ENCODE data around the gene ZNF638. TPM values are rescaled to one million over a fixed set of nuclear protein-coding genes. Genes with fewer than 3 reads are reported as not detected.

Gene ZNF638
- total and polyA plus RNA-seq, 4 donors = 24.8 to 151 (median 56.1) TPM

- TF ChIP-seq, protein P1, sequence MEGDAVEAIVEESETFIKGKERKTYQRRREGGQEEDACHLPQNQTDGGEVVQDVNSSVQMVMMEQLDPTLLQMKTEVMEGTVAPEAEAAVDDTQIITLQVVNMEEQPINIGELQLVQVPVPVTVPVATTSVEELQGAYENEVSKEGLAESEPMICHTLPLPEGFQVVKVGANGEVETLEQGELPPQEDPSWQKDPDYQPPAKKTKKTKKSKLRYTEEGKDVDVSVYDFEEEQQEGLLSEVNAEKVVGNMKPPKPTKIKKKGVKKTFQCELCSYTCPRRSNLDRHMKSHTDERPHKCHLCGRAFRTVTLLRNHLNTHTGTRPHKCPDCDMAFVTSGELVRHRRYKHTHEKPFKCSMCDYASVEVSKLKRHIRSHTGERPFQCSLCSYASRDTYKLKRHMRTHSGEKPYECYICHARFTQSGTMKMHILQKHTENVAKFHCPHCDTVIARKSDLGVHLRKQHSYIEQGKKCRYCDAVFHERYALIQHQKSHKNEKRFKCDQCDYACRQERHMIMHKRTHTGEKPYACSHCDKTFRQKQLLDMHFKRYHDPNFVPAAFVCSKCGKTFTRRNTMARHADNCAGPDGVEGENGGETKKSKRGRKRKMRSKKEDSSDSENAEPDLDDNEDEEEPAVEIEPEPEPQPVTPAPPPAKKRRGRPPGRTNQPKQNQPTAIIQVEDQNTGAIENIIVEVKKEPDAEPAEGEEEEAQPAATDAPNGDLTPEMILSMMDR (IDR thresholded peaks at IDR 0.05; ENCODE audit: low read depth, low read length, missing input control) = no peak
- TF ChIP-seq FOXA2 (IDR thresholded peaks at IDR 0.05) = no peak
- TF ChIP-seq, protein P2, sequence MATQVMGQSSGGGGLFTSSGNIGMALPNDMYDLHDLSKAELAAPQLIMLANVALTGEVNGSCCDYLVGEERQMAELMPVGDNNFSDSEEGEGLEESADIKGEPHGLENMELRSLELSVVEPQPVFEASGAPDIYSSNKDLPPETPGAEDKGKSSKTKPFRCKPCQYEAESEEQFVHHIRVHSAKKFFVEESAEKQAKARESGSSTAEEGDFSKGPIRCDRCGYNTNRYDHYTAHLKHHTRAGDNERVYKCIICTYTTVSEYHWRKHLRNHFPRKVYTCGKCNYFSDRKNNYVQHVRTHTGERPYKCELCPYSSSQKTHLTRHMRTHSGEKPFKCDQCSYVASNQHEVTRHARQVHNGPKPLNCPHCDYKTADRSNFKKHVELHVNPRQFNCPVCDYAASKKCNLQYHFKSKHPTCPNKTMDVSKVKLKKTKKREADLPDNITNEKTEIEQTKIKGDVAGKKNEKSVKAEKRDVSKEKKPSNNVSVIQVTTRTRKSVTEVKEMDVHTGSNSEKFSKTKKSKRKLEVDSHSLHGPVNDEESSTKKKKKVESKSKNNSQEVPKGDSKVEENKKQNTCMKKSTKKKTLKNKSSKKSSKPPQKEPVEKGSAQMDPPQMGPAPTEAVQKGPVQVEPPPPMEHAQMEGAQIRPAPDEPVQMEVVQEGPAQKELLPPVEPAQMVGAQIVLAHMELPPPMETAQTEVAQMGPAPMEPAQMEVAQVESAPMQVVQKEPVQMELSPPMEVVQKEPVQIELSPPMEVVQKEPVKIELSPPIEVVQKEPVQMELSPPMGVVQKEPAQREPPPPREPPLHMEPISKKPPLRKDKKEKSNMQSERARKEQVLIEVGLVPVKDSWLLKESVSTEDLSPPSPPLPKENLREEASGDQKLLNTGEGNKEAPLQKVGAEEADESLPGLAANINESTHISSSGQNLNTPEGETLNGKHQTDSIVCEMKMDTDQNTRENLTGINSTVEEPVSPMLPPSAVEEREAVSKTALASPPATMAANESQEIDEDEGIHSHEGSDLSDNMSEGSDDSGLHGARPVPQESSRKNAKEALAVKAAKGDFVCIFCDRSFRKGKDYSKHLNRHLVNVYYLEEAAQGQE (IDR thresholded peaks at IDR 0.05) = no peak
- no peak for TF ChIP-seq JUND (IDR thresholded peaks at IDR 0.05)
- no peak for TF ChIP-seq FOXA1 (IDR thresholded peaks at IDR 0.05)
- TF ChIP-seq, protein P3, sequence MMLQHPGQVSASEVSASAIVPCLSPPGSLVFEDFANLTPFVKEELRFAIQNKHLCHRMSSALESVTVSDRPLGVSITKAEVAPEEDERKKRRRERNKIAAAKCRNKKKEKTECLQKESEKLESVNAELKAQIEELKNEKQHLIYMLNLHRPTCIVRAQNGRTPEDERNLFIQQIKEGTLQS (IDR thresholded peaks at IDR 0.05) = no peak
- no peak for TF ChIP-seq EGR1 (IDR thresholded peaks at IDR 0.05; ENCODE audit: low read depth in 2 of 2)
- TF ChIP-seq, protein P4, sequence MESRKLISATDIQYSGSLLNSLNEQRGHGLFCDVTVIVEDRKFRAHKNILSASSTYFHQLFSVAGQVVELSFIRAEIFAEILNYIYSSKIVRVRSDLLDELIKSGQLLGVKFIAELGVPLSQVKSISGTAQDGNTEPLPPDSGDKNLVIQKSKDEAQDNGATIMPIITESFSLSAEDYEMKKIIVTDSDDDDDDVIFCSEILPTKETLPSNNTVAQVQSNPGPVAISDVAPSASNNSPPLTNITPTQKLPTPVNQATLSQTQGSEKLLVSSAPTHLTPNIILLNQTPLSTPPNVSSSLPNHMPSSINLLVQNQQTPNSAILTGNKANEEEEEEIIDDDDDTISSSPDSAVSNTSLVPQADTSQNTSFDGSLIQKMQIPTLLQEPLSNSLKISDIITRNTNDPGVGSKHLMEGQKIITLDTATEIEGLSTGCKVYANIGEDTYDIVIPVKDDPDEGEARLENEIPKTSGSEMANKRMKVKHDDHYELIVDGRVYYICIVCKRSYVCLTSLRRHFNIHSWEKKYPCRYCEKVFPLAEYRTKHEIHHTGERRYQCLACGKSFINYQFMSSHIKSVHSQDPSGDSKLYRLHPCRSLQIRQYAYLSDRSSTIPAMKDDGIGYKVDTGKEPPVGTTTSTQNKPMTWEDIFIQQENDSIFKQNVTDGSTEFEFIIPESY (IDR thresholded peaks at IDR 0.05) = no peak
- TF ChIP-seq NR2F2 (IDR thresholded peaks at IDR 0.05) = no peak
- no peak for TF ChIP-seq YY1 (IDR thresholded peaks at IDR 0.05)
- no peak for TF ChIP-seq RXRA (IDR thresholded peaks at IDR 0.05)
- TF ChIP-seq TAF1 (conservative IDR thresholded peaks at IDR 0.05) = no peak
- TF ChIP-seq RAD21 (IDR thresholded peaks at IDR 0.05) = no peak
- 61% methylated on average over 3 of the region's 3 CpGs for WGBS
- peaks cover 13 to 40% (median 27%) of the 10 kb centered on the region in 4 donors for H3K4me1 ChIP-seq (ENCODE audit: control insufficient read depth in 4 of 4, insufficient read depth in 4 of 4, low read length in 3 of 4)
- H3K9ac ChIP-seq (ENCODE audit: low read depth in 1 of 2, low read length in 2 of 2) = peak overlapping the region; percentile 96 to 98
- H3K4me3 ChIP-seq (ENCODE audit: low read depth in 1 of 3, low read length in 3 of 3) = peak overlapping the region in 2 of 3 donors; percentile 84 to 100
- H3K27ac ChIP-seq (ENCODE audit: low read depth in 1 of 2, low read length in 2 of 2) = no peak overlapping the region
- no peak for DNase-seq (ENCODE audit: low spot score)
- H3K36me3 ChIP-seq (ENCODE audit: control insufficient read depth in 4 of 4, insufficient read depth in 3 of 4, low read depth in 1 of 4, low read length in 3 of 4) = no peaks in the 10 kb centered on the region
- no peaks in the 10 kb centered on the region for H3K9me3 ChIP-seq (ENCODE audit: control insufficient read depth in 4 of 4, low read length in 3 of 4)
- no peaks in the 10 kb centered on the region for H3K27me3 ChIP-seq (ENCODE audit: control insufficient read depth in 4 of 4, insufficient read depth in 4 of 4, low read length in 3 of 4)
These were observed 2.0 kb downstream of the ZNF638 start for GRCh38 chr2:71333619-71334018.

DNA sequence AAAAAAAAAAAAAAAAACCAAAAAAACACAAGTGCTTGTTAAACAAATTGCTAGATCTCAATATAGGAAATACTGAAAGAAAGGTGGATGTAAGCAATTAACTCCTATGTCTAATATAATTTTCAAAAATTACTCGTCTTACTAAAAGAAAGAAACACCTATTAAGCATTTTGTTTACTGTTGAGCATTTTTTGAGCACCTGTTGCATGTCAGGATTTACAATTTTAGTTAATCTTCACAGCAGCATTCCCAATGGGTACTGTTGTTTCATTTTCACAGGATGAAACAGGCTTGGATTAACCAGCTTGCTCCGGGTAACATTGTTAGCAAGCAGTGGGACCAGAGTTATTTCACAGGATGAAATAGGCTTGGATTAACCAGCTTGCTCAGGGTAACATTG lies 4.8 kb downstream of the ZNF638 start:
- Histone ChIP-seq H3K4me1 (ENCODE audit: control insufficient read depth in 4 of 4, insufficient read depth in 4 of 4, low read length in 3 of 4) (peaks cover 16 to 56% (median 42%) of the 10 kb centered on the region in 4 donors), H3K36me3 (ENCODE audit: control insufficient read depth in 4 of 4, insufficient read depth in 3 of 4, low read depth in 1 of 4, low read length in 3 of 4) (no peaks in the 10 kb centered on the region), H3K9me3 (ENCODE audit: control insufficient read depth in 4 of 4, low read length in 3 of 4) (no peaks in the 10 kb centered on the region), H3K27ac (ENCODE audit: low read depth in 1 of 2, low read length in 2 of 2) (peak overlapping the region in 1 of 2 donors; percentile 26), H3K27me3 (ENCODE audit: control insufficient read depth in 4 of 4, insufficient read depth in 4 of 4, low read length in 3 of 4) (no peaks in the 10 kb centered on the region), H3K4me3 (ENCODE audit: low read depth in 1 of 3, low read length in 3 of 3) (no peak overlapping the region), H3K9ac (ENCODE audit: low read depth in 1 of 2, low read length in 2 of 2) (no peak overlapping the region)
- WGBS = 62% methylated on average over 2 of the region's 2 CpGs
- no peak for DNase-seq (ENCODE audit: low spot score)
- TF ChIP-seq TAF1 (conservative IDR thresholded peaks at IDR 0.05) = no peak
- no peak for TF ChIP-seq RAD21 (IDR thresholded peaks at IDR 0.05)
- TF ChIP-seq, protein P5, sequence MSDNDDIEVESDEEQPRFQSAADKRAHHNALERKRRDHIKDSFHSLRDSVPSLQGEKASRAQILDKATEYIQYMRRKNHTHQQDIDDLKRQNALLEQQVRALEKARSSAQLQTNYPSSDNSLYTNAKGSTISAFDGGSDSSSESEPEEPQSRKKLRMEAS (IDR thresholded peaks at IDR 0.05) = no peak
- TF ChIP-seq SP1 (IDR thresholded peaks at IDR 0.05) = no peak
- TF ChIP-seq, protein P3 (IDR thresholded peaks at IDR 0.05) = no peak
- no peak for TF ChIP-seq JUND (IDR thresholded peaks at IDR 0.05)
- TF ChIP-seq, protein P4 (IDR thresholded peaks at IDR 0.05) = no peak
- no peak for TF ChIP-seq YY1 (IDR thresholded peaks at IDR 0.05)
- no peak for TF ChIP-seq RXRA (IDR thresholded peaks at IDR 0.05)
- no peak for TF ChIP-seq NR2F2 (IDR thresholded peaks at IDR 0.05)
- no peak for TF ChIP-seq FOXA2 (IDR thresholded peaks at IDR 0.05)
- no peak for TF ChIP-seq EGR1 (IDR thresholded peaks at IDR 0.05; ENCODE audit: low read depth in 2 of 2)
- no peak for TF ChIP-seq HNF4G (IDR thresholded peaks at IDR 0.05)
- TF ChIP-seq, protein P2 (IDR thresholded peaks at IDR 0.05) = no peak
- no peak for TF ChIP-seq FOXA1 (IDR thresholded peaks at IDR 0.05)
- no peak for TF ChIP-seq GABPA (IDR thresholded peaks at IDR 0.05 in 1 of 2, conservative IDR thresholded peaks at IDR 0.05 in 1 of 2)
